Measurements from ENCODE around the gene MIS18A. TPM values are rescaled to one million over a fixed set of nuclear protein-coding genes. Genes with fewer than 3 reads are reported as not detected.

MIS18A gene
- total and polyA plus RNA-seq, 4 donors, result 1.1 to 10.1 (median 2.6) TPM

- no peak for DNase-seq (ENCODE audit: low spot score)
- H3K27me3 ChIP-seq (ENCODE audit: control insufficient read depth in 4 of 4, insufficient read depth in 4 of 4, low read length in 3 of 4), result no peaks in the 10 kb centered on the region
- TF ChIP-seq FOXA2 (IDR thresholded peaks at IDR 0.05), result no peak
- TF ChIP-seq RAD21 (IDR thresholded peaks at IDR 0.05), result no peak
- TF ChIP-seq YY1 (IDR thresholded peaks at IDR 0.05), result no peak
- TF ChIP-seq EGR1 (IDR thresholded peaks at IDR 0.05; ENCODE audit: low read depth in 2 of 2), result no peak
- no peak for TF ChIP-seq HNF4G (IDR thresholded peaks at IDR 0.05)
- no peak for TF ChIP-seq SP1 (IDR thresholded peaks at IDR 0.05)
- TF ChIP-seq MAX (IDR thresholded peaks at IDR 0.05), result no peak
- no peak for TF ChIP-seq ATF3 (IDR thresholded peaks at IDR 0.05)
- no peak for TF ChIP-seq FOXA1 (IDR thresholded peaks at IDR 0.05)
- no peak for TF ChIP-seq ZBTB33 (IDR thresholded peaks at IDR 0.05)
- TF ChIP-seq JUND (IDR thresholded peaks at IDR 0.05), result no peak
- no peak for TF ChIP-seq REST (IDR thresholded peaks at IDR 0.05)
- no peak for TF ChIP-seq NR2F2 (IDR thresholded peaks at IDR 0.05)
- TF ChIP-seq CTCF (IDR thresholded peaks at IDR 0.05; ENCODE audit: low read depth, low read length, missing input control), result no peak
- 96% methylated on average over 7 of the region's 7 CpGs for WGBS
- no peak overlapping the region for H3K4me3 ChIP-seq (ENCODE audit: low read depth in 1 of 3, low read length in 3 of 3)
- no peaks in the 10 kb centered on the region for H3K4me1 ChIP-seq (ENCODE audit: control insufficient read depth in 4 of 4, insufficient read depth in 4 of 4, low read length in 3 of 4)
- no peak overlapping the region for H3K9ac ChIP-seq (ENCODE audit: low read depth in 1 of 2, low read length in 2 of 2)
- H3K9me3 ChIP-seq (ENCODE audit: control insufficient read depth in 4 of 4, low read length in 3 of 4), result no peaks in the 10 kb centered on the region
- H3K27ac ChIP-seq (ENCODE audit: low read depth in 1 of 2, low read length in 2 of 2), result no peak overlapping the region
- peaks cover 0 to 15% (median 7%) of the 10 kb centered on the region in 4 donors for H3K36me3 ChIP-seq (ENCODE audit: control insufficient read depth in 4 of 4, insufficient read depth in 3 of 4, low read depth in 1 of 4, low read length in 3 of 4)
Observed at GRCh38 chr21:32309906-32310460, 31.1 kb upstream of the MIS18A start.

- no peaks in the 10 kb centered on the region for H3K27me3 ChIP-seq (ENCODE audit: control insufficient read depth in 4 of 4, insufficient read depth in 4 of 4, low read length in 3 of 4)
- no peaks in the 10 kb centered on the region for H3K9me3 ChIP-seq (ENCODE audit: control insufficient read depth in 4 of 4, low read length in 3 of 4)
- WGBS, result 91% methylated on average over 10 of the region's 10 CpGs
- peaks cover 0 to 12% (median 3%) of the 10 kb centered on the region in 4 donors for H3K36me3 ChIP-seq (ENCODE audit: control insufficient read depth in 4 of 4, insufficient read depth in 3 of 4, low read depth in 1 of 4, low read length in 3 of 4)
- H3K9ac ChIP-seq (ENCODE audit: low read depth in 1 of 2, low read length in 2 of 2), result no peak overlapping the region
- no peak overlapping the region for H3K27ac ChIP-seq (ENCODE audit: low read depth in 1 of 2, low read length in 2 of 2)
- no peak for DNase-seq (ENCODE audit: low spot score)
- no peak overlapping the region for H3K4me3 ChIP-seq (ENCODE audit: low read depth in 1 of 3, low read length in 3 of 3)
- H3K4me1 ChIP-seq (ENCODE audit: control insufficient read depth in 4 of 4, insufficient read depth in 4 of 4, low read length in 3 of 4), result no peaks in the 10 kb centered on the region
- TF ChIP-seq HNF4G (IDR thresholded peaks at IDR 0.05) (no peak), ATF3 (IDR thresholded peaks at IDR 0.05) (no peak), CTCF (IDR thresholded peaks at IDR 0.05; ENCODE audit: low read depth, low read length, missing input control) (no peak), NR2F2 (IDR thresholded peaks at IDR 0.05) (no peak), RXRA (IDR thresholded peaks at IDR 0.05) (no peak), HNF4A (conservative IDR thresholded peaks at IDR 0.05) (no peak), YY1 (IDR thresholded peaks at IDR 0.05) (no peak), RAD21 (IDR thresholded peaks at IDR 0.05) (no peak), REST (IDR thresholded peaks at IDR 0.05) (no peak), EGR1 (IDR thresholded peaks at IDR 0.05; ENCODE audit: low read depth in 2 of 2) (no peak), TAF1 (conservative IDR thresholded peaks at IDR 0.05) (no peak)
Observed at GRCh38 chr21:32308696-32309095, 29.8 kb upstream of the MIS18A start.

Data from liver (tissue), 9 donors.